Endothelial cell of umbilical vein (primary cell): ENCODE measurements around the gene FRMD4A.

Experiments
- CTCF ChIP-seq, 2 donors: IDR thresholded peaks; 1 replicate in 1 of 2; 2 replicates in 1 of 2; pipeline ENCODE4 v1.5.1; 2011; ENCODE audit warnings: low read length in 2 of 2, mild to moderate bottlenecking in 2 of 2, moderate library complexity in 2 of 2, control low read depth in 1 of 2, inconsistent platforms in 1 of 2, low read depth in 1 of 2; ENCODE audit not compliant: insufficient read depth in 1 of 2; ENCODE audit errors: extremely low read depth in 1 of 2
- EZH2 ChIP-seq: IDR thresholded peaks from 2 replicates; pipeline ENCODE4 v1.6.1; 2012; ENCODE audit warnings: borderline replicate concordance, low read depth, mild to moderate bottlenecking, moderate library complexity, low read length, inconsistent platforms; ENCODE audit not compliant: severe bottlenecking
- TF ChIP-seq, protein P1 (sequence below): IDR thresholded peaks from 2 replicates; pipeline ENCODE4 v1.6.1; 2011; ENCODE audit not compliant: insufficient read depth, insufficient read length

GRCh38 chr10:14022954-14023672, 307.6 kb downstream of the FRMD4A start:
- TF ChIP-seq CTCF (IDR thresholded peaks at IDR 0.05; ENCODE audit: extremely low read depth in 1 of 2, insufficient read depth in 1 of 2, low read depth in 1 of 2, low read length in 2 of 2) (no peak), EZH2 (no peak)
- TF ChIP-seq, protein P1, sequence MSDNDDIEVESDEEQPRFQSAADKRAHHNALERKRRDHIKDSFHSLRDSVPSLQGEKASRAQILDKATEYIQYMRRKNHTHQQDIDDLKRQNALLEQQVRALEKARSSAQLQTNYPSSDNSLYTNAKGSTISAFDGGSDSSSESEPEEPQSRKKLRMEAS: no peak
